ENCODE measurements around the gene PHACTR1. TPM values are rescaled to one million over a fixed set of nuclear protein-coding genes. Genes with fewer than 3 reads are reported as not detected.

The PHACTR1 gene
- total RNA-seq, 4 donors from 2014 or later: 1.2 to 3.2 (median 1.6) TPM; not detected in 1

DNA sequence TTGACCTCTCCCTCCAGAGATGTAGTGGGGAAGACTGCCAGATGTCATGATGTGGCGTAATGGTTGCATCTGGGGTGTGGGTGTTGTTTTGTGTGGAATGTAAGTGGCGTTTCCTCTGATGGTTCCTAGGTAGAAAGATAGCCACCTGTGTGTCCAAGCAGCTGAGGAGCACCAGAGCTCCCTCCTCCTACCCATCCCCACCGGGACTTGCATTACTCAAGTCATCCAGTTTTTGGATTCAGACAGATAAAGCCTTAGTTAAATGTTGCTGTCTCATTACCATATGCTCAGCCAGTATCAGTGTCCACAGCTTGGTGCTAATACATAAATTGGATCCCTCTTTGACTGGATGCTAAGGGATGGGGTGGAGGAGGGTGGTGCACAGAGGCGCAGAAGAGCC, 329.5 kb downstream of the PHACTR1 start:
- Histone ChIP-seq H3K4me3 (no peak overlapping the region), H3K27me3 (no peaks in the 10 kb centered on the region), H3K4me1 (no peaks in the 10 kb centered on the region), H3K9me3 (no peaks in the 10 kb centered on the region), H3K27ac (no peak overlapping the region), H3K36me3 (no peaks in the 10 kb centered on the region)
- intact Hi-C loops (cut with DNase I; ENCODE audit: low total_unique reads) (no loop called here), in situ Hi-C loops (cut with MboI; ENCODE audit: low pct_ligation_motif_present in 1 of 4, low pct_unique_long_range_greater_than_20kb in 1 of 4, low sequenced_read_pairs in 3 of 4) (no loop called here)
- no peak for DNase-seq
- 74 to 100% methylated on average over 2 to 4 of the region's 4 CpGs for WGBS, 2 donors (ENCODE audit: low coverage in 1 of 2)
- TF ChIP-seq POLR2A (IDR thresholded peaks at IDR 0.05) (no peak), POLR2AphosphoS5 (IDR thresholded peaks at IDR 0.05) (no peak), EP300 (IDR thresholded peaks at IDR 0.05; ENCODE audit: low read depth) (no peak)
- TF ChIP-seq, protein P1, sequence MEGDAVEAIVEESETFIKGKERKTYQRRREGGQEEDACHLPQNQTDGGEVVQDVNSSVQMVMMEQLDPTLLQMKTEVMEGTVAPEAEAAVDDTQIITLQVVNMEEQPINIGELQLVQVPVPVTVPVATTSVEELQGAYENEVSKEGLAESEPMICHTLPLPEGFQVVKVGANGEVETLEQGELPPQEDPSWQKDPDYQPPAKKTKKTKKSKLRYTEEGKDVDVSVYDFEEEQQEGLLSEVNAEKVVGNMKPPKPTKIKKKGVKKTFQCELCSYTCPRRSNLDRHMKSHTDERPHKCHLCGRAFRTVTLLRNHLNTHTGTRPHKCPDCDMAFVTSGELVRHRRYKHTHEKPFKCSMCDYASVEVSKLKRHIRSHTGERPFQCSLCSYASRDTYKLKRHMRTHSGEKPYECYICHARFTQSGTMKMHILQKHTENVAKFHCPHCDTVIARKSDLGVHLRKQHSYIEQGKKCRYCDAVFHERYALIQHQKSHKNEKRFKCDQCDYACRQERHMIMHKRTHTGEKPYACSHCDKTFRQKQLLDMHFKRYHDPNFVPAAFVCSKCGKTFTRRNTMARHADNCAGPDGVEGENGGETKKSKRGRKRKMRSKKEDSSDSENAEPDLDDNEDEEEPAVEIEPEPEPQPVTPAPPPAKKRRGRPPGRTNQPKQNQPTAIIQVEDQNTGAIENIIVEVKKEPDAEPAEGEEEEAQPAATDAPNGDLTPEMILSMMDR (IDR thresholded peaks at IDR 0.05): no peak

- intact Hi-C loops (cut with DNase I; ENCODE audit: low total_unique reads): no loop called here
- H3K27me3 ChIP-seq: no peaks in the 10 kb centered on the region
- TF ChIP-seq, protein P1 (IDR thresholded peaks at IDR 0.05): no peak
- TF ChIP-seq POLR2AphosphoS5 (IDR thresholded peaks at IDR 0.05) (no peak), EP300 (IDR thresholded peaks at IDR 0.05; ENCODE audit: low read depth) (no peak), POLR2A (IDR thresholded peaks at IDR 0.05) (no peak)
- H3K4me3 ChIP-seq: no peak overlapping the region
- DNase-seq: no peak
- H3K9me3 ChIP-seq: no peaks in the 10 kb centered on the region
- WGBS, 2 donors (ENCODE audit: low coverage in 1 of 2): 60% methylated on average over 2 of the region's 2 CpGs; no CpG with 5 or more reads in 1 of the 2 donors
- in situ Hi-C loops (cut with MboI; ENCODE audit: low pct_ligation_motif_present in 1 of 4, low pct_unique_long_range_greater_than_20kb in 1 of 4, low sequenced_read_pairs in 3 of 4): no loop called here
- no peak overlapping the region for H3K27ac ChIP-seq
- no peaks in the 10 kb centered on the region for H3K4me1 ChIP-seq
- H3K36me3 ChIP-seq: no peaks in the 10 kb centered on the region
Measured at GRCh38 chr6:13048113-13048512, 331.5 kb downstream of the PHACTR1 start.

DNA sequence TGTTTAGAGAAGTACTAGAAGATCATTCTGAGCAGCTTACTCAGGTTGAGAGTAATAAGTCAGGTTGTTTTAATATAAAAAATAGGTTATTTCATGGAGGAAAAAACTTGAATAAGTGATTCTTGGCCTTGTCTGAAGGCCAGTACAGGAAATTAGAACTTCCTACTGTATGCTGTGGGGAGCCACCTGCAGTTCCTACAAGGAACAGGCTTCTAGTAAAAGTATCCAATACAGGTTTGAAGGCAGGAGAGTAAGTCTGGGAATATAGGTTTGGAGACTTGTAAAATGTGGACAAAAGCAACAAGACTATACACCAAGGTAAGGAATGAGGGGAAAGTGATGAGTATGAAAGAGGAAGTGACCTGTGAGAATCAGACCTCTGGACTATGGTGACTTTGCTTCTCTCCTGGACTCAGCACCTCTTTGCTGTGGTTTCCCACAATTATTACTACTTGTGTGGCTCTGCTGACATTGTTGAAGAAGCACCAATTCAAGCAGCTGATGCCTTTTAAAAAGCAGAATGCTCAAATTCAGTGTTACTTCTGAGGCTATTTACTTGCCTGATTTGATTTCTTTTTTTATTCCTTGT, 333.2 kb downstream of the PHACTR1 start:
- H3K4me3 ChIP-seq: no peak overlapping the region
- TF ChIP-seq POLR2A (IDR thresholded peaks at IDR 0.05): no peak
- no peak for TF ChIP-seq EP300 (IDR thresholded peaks at IDR 0.05; ENCODE audit: low read depth)
- TF ChIP-seq POLR2AphosphoS5 (IDR thresholded peaks at IDR 0.05): no peak
- TF ChIP-seq, protein P1 (IDR thresholded peaks at IDR 0.05): no peak
- in situ Hi-C loops (cut with MboI; ENCODE audit: low pct_ligation_motif_present in 1 of 4, low pct_unique_long_range_greater_than_20kb in 1 of 4, low sequenced_read_pairs in 3 of 4) (no loop called here), intact Hi-C loops (cut with DNase I; ENCODE audit: low total_unique reads) (loop anchor here (5.0 kb wide), 1 partner anchor 977 kb away; no protein-coding TSS in a partner anchor)
- H3K27ac ChIP-seq: no peak overlapping the region
- no peaks in the 10 kb centered on the region for H3K9me3 ChIP-seq
- no peaks in the 10 kb centered on the region for H3K36me3 ChIP-seq
- no peak for DNase-seq
- H3K27me3 ChIP-seq: no peaks in the 10 kb centered on the region
- no peaks in the 10 kb centered on the region for H3K4me1 ChIP-seq

- Histone ChIP-seq H3K27ac (no peak overlapping the region), H3K36me3 (no peaks in the 10 kb centered on the region), H3K4me3 (no peak overlapping the region), H3K9me3 (no peaks in the 10 kb centered on the region), H3K4me1 (no peaks in the 10 kb centered on the region), H3K27me3 (no peaks in the 10 kb centered on the region)
- no peak for DNase-seq
- TF ChIP-seq POLR2AphosphoS5 (IDR thresholded peaks at IDR 0.05) (no peak), POLR2A (IDR thresholded peaks at IDR 0.05) (no peak), EP300 (IDR thresholded peaks at IDR 0.05; ENCODE audit: low read depth) (no peak)
- TF ChIP-seq, protein P1 (IDR thresholded peaks at IDR 0.05): no peak
- in situ Hi-C loops (cut with MboI; ENCODE audit: low pct_ligation_motif_present in 1 of 4, low pct_unique_long_range_greater_than_20kb in 1 of 4, low sequenced_read_pairs in 3 of 4): no loop called here
- intact Hi-C loops (cut with DNase I; ENCODE audit: low total_unique reads): loop anchor here (5.0 kb wide), 1 partner anchor 981 kb away; no protein-coding TSS in a partner anchor
- WGBS, 2 donors (ENCODE audit: low coverage in 1 of 2): 83 to 90% methylated on average over 8 to 9 of the region's 9 CpGs
Measured at GRCh38 chr6:13053006-13053461, 336.5 kb downstream of the PHACTR1 start.
